HG02610 (cell line): ENCODE data around the gene BMP6.

ENCODE experiments used
- ATAC-seq: cut with Tn5 transposase; IDR thresholded peaks from one replicate; pipeline ENCODE4 v1.9.1; 2021; ENCODE audit warnings: mild to moderate bottlenecking, moderate library complexity; ENCODE audit not compliant: unreplicated experiment

The BMP6 gene

DNA sequence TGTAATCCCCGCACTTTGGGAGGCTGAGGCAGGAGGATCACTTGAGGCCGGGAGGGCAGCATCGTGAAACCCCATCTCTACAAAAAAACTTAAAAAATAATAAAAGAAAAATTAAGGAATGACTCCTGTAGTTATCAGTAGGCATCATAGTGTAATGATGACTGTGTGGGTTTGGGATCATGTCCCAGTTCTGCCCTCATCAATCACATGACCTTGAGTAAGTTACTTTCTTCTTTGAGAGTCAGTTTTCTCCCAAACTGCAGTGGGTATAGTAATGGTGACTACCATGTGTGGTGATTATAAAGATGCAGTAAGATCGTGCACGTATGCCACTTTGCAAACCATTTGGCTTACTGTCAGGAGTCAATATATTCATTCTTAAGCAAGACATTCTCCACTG lies 95.5 kb downstream of the BMP6 start:
- no peak for ATAC-seq

DNA sequence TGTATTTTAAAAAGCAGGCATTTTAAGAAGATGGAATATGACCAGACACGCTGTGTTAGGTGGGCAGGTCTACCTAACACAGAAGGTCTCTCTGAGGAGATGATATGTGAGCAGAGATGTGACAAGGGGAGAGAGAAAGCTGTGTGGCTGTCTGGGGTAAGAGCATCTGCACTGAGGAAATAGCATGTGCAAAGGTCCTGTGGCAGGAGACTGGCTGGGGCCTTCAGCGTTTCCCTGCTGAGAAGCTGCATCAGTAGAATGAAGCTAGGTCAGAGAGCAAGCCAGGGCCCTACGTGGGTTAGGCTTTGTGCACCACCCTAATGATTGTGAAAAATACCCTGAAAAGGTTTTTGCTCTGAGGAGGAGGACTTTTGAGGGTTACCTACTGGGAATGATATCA lies 97.7 kb downstream of the BMP6 start:
- no peak for ATAC-seq

DNA sequence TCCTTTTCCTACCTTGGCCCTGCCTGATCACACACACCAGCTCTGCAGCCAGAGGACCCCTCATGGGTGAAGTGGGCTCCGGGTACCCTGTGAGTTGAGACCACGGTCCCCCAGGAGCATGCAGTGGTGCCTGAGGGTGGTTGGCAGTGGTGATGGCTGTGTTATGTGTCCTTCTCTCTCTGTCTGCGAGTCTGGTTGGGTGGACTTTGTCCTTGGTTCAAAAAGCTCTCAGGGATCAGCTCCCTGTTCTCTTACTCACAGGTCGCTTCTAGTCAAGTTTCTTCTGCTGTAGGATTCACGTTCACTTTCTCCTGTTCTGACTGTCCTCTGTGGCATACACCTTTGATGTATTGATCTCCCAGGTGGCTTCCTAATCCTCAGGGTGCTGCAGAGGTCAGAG lies 100.1 kb downstream of the BMP6 start:
- no peak for ATAC-seq

DNA sequence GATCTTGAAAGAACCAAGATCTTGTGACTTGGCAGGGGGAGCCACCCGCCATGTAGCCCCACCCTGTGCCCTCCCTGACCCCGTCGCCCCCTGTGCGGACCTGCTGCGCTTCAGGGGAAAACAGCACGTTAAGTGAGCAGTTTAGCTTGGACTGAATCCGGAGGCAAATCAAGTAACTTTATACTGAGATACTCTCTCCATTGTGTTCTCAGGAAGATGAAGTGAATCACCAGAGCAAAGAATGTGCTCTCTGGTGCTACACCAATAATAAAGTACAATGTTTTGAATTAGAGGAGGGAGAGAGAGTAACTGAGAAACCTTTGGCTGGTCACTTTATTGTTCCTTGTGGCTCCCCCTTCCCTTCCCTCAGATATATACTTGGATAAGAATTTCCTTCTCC lies 101.2 kb downstream of the BMP6 start:
- ATAC-seq, result no peak

DNA sequence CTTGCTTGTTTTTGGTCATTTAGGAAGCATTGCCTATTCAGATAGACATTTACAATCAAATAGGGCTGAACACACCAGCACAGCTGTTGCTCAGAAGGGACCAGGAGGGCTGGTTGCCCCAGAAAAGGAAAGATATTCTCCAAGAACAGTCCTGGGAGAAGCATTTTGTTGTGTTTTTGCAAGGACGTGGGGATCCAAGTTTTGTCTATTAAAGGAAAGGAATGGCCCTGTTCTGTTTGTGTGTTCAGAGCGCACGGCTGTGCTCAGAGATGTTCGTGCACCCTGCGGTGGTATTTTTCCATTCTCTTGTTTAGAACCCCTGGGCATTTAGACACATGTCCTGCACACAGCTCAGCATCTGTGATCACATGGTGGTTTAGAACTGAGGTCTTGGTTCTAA lies 102.2 kb downstream of the BMP6 start:
- ATAC-seq, result no peak

DNA sequence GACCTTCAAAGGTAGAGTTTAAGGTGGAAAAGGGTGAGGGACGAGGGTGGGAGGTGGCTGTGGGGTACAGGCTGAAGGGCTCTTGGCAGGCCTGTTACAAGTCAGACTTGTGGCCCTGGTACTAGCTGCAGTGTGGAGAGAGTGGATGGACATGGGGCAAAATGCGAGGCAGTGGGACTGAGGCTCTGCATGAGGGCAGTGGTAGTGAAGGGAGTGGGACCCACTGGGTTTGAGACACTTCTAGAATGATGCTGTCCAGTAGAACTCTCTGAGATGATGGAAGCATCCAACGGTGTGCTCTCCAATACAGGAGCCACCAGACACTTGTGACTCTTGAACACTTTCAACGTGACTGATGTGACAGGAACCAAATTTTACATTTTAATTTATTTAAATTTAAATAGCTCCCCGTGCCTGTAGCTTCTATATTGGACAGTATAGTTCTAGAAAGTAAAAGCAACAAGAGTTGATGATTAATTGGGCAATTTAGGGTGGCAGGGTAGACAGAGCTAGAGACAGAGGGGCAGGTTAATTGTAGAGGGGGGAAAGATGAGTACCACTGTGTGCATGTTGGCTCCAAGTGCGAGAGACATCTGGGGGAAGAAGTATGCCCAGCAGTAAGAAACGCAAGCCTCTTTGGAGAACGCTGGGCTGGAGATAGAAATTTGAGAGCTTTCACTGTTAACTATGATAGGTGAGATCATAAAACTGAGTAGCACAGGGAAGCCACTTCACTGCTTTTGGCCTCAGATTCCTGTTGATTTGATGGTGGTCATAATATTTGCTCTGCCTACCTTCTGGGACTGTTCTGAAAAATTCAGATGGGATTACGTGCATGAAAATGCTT lies 107.2 kb downstream of the BMP6 start:
- no peak for ATAC-seq

DNA sequence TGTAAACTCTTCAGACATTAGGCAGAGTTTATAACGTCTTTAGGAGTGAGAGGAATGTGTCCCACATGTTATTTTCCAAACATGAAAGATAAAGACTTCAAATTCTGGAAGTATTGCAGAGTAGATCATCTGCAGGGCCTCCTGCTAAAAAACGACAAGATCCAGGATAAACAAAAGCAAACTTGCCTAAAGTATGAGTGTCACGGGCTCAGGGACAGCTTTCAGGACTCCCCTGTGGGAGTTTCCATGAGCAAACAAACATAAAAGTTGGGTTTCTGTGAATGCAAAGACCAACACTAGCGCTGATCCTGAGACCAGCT lies 107.8 kb downstream of the BMP6 start:
- ATAC-seq, result no peak

DNA sequence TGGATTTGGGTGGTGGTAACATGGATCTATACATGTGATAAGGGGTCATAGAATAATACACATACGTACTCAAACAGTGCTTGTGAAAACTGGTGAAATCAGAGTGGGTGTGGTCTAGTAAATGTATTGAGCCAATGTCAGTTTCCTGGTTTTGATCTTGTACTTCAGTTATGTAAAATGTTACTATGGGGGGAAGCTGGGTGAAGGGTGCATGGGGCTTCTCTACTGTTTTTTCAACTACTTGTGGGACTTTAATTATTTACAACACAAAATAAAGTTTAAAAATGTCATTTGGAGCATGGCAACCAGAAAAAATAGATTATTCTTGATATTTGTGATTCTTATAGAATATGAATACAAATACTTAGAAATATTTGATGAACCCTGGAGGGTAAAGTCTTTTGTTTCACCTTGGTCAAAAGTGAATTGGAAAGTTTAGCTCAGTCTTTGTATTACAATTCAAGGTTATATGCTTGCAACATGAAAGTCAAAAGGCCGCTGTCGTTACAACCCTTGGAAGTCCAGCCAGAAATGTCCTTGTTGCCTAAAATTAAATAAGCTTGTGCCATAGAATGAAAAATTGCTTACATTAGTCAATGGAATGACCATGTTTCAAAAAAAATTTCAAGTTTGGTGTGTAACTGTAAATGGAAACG lies 110.6 kb downstream of the BMP6 start:
- no peak for ATAC-seq

DNA sequence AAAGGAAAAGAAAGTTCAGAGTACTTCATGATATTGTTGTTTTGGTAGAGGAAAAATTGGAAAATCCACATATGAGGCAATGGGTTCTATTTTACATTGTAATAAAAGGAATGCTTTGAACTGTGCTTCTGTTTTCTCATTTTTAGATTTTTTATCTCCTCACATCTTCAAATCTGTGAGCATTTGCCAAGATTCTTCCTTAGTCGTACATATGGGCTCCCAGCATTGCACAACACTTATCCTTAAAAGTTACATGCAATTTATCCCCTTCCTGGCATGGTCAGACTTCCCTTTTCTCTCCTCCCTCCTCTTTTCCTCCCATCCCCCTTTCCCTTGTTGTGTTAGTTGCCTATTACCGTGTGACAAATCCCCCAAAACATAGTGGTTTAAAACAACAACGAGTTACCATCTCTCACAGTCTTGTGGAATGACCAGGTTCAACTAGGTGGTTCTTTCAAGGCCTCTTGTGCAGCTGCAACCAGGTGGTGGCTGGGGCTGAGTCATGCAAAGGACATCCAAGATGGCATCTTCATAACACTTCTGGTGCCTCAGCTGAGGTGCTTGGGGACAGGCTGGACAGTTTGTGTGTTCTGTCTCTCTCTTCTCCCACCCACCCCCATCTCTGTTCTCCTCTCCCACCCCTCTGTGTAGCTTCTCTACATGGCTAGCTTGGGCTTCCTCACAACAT lies 116.0 kb downstream of the BMP6 start:
- ATAC-seq, result no peak

DNA sequence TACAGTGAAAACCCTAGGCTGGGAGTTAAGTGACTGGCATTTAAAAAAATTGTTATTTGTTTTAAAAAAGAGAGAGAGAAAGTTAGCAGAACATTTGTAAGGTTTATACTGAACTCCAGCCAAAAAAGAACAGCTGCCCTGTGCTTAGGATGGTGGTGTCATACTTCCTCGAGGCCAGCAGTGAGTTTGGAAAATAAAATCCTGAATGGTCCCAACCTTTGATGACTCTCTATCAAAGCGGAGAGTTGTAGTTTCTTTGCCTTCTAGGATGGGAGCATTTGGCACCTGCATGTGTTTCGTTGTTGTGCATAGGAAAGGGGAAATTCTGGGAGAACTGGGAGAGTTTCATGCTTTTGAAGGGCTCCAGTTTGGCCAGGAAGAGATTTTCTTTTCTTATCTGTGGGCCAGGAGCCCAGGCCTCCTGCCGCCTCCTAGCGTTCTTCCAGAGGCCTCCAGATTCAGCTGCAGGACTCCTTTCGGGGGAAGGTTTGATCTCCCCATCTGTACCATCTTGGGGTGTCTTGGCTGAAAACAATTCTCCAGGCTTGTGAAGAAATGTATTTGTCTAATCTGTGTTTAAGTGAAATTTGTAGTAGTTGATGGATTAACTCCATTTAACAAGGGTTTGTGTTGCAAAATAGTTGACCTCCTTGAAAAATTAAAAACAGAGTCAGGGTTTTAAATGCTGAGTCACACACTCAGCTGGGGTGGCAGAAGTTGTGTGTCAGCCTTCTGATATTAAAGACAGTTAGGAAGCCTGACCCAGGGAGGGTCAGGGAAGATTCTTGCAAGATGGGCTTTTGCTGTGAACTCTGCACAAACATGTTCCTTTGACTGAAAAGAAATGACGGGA lies 121.3 kb downstream of the BMP6 start:
- no peak for ATAC-seq

DNA sequence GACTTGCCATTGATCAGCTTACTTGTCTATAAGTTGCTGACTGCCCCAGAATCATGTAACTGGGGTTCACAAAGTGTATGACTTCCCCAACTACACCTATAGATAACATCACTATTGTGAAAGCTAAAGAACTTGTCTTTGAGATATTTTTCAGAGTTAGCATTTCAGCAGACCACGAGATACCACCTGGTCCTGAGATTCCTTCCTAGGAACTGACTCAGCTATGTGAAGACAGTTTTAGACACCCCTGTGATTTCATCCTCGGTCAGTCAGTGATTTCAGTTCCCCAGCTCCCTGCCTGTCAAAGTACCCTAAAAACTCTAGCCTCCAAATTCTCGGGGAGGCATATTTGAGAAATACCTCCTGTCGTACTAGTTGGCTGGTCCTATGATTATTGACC lies 122.3 kb downstream of the BMP6 start:
- ATAC-seq, result no peak

DNA sequence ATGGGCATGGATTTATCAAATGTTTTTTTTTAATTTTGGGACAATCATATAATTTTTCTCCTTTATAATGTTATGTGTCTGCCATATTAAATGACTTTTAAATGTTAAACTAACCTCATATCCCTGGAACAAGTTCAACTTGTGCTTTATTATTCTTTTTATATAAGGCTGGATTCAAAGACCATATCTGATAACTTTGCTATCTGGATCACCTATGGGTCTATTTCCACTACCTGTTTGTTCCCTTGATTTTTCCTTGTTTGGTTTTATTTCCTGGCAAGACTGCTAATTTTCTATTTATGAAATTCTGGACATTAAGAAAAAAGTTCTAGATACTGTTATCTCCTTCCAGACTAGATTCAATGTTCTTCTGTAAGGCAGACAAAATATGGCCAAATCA lies 125.9 kb downstream of the BMP6 start:
- no peak for ATAC-seq

DNA sequence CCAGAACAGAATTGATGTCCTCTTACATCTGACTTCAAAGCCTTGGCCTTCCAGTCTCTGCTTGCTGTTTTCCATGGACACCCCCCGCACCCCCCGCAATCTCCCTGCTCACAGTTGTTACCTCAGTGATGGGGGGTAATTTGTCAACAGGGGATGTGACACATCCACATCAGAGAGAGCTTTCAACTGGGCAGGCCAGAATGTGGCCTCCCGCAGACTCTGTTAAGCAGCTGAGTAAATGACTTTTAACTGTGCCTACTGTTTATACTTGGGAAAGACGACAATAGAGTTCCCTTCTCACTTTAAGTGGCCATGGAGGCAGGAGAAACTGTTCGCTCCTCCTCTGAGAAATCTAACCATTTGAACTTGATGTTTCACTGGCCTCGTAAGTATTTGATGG lies 133.7 kb downstream of the BMP6 start:
- ATAC-seq, result no peak

DNA sequence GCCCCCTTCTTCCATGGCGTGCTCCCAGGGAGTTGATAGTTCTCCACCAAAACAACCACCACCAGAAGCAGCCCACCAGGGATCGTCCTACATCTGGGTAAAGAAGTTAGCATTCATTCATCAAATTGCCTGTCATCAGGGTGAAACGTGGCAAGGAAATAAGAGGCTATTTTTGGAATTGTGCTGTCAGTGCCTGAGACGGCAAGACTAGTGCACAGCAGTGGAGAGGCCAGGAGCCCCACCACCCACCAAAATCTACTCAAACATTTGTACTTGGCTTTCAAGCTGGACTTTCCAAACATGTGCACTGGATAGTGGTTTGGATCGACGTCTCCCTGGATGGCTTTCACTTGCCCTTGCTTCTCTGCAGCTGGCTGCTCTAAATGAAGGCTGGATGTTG lies 139.9 kb downstream of the BMP6 start:
- ATAC-seq, result no peak

DNA sequence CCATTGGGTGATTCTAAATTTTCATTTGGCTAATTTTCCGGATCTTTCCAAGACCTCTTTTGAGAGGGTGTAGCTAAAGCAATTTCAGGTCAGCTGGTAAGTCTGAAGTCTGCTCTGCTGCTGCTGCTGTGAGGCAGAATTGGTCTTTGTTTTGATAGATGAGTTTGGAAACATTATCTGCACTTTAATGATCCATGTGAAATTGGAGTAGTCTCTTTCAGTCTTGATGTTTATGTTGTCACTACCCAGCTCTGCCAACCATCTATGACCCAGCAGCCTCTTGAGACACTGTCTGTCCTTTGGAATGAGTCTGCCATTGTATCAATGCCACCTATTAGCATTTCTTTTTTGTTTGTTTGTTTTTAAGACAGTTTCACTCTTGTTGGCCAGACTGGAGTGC lies 140.6 kb downstream of the BMP6 start:
- no peak for ATAC-seq

DNA sequence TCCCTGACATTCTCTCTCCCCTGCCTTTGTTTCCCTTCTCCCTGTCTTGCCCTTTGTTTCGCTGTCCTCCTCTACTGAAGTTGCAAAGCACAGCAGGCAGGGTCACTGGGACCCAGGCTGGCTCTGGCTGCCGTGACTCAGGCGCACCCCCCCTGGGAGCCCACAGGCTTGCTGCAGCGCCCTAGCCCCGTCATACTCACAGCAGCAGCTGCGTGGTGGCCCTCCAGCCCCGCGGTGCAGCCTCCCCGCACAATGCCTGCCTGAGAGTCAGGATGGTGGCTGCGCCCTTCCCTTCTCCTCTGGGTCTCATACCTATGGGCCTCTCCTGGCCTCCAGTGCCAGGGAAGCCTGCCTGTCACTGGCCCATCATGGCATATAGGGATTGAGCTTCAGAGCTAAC lies 143.0 kb downstream of the BMP6 start:
- no peak for ATAC-seq

DNA sequence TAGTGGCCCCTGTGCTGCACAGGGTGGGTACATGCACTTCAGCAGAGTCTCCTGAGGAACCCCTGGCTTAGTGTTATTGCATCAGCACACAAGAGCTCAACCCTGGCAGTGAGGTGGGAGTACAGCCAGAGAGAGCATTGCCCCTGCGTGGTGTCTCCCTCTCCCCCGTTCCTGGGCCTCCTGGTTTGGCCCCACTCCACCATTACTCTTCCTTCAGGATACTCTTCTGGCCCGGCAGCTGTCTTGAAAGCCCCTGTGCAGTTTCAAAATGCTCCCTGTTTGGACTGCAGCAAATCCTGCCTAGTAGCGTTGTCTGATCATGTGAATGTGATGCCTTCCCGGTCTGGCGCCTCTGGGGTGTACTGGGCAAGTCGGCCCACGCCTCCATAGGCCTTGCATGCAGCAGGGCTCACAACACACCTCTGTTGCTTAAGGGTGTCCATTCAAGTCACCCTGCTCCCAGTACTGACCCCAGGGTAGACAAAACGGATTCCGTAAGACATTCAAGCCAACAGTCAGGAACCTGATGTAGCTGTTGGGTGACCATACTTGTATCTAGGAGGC lies 152.6 kb downstream of the BMP6 start:
- no peak for ATAC-seq

DNA sequence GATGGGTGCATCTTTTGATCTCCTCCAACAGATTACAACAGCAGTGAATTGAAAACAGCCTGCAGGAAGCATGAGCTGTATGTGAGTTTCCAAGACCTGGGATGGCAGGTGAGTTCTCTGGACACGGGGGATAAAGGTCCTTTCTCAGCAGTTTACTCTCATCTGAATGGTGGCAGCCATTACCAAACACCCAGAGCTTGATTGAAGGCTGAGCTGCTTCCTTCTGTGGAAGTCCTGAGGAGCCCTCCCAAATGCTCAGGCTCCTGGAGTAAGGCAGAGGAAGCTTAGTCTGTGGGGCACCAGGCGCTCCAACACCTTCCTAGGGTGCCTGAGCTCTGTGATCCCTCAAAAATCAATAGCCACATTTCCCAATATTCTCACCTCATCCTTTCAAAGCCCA lies 153.1 kb downstream of the BMP6 start:
- ATAC-seq, result no peak

DNA sequence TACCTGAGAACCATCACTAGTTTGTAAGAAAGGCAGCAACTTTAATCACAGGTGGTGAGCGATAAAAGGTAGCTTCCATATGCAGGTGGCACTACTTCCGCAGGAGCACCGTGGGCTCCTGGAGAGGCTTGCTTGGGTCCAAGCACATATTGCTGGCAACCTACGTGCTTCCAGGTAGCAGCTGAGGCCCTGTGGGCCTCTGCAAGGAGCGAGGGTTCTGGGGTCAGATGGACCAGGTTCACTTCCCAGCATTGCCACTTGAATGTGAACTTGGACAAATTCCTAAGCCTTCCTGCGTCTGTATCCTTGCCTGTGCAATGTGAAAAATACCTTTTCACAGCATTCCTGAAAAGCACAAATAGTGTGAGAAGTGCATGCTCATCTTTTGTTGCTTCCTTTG lies 153.7 kb downstream of the BMP6 start:
- ATAC-seq, result no peak

DNA sequence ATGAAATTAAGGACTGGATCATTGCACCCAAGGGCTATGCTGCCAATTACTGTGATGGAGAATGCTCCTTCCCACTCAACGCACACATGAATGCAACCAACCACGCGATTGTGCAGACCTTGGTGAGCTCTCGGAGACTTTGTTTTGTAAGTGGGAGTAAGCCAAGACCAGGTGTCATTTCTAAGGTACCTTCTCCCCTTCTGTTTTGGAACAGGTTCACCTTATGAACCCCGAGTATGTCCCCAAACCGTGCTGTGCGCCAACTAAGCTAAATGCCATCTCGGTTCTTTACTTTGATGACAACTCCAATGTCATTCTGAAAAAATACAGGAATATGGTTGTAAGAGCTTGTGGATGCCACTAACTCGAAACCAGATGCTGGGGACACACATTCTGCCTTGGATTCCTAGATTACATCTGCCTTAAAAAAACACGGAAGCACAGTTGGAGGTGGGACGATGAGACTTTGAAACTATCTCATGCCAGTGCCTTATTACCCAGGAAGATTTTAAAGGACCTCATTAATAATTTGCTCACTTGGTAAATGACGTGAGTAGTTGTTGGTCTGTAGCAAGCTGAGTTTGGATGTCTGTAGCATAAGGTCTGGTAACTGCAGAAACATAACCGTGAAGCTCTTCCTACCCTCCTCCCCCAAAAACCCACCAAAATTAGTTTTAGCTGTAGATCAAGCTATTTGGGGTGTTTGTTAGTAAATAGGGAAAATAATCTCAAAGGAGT lies 154.2 kb downstream of the BMP6 start:
- ATAC-seq, result no peak
